AG10803 (cell line): ENCODE results near the gene IRAK2.
"Not testable (repeated sequence)": the region's sequence is repeated elsewhere in the genome, so short reads cannot be mapped to it uniquely, and the experiment has no call there.

Experiments used
- DNase-seq: peaks from one replicate; pipeline ENCODE4 v3.0.0; 2010; ENCODE audit warnings: low read depth
- H3K4me3 ChIP-seq: 2 replicates; pipeline ENCODE4 v1.5.1; 2011; ENCODE audit warnings: mild to moderate bottlenecking, low read length, control low read depth
- CTCF ChIP-seq: conservative IDR thresholded peaks from 2 replicates; pipeline ENCODE4 v1.5.1; 2011; ENCODE audit warnings: mild to moderate bottlenecking, low read length, control low read depth, inconsistent platforms

Gene IRAK2

GRCh38 chr3:10154335-10155122 is 10.2 kb upstream of the IRAK2 start:
- no peak overlapping the region for H3K4me3 ChIP-seq
- no peak for DNase-seq
- no peak for TF ChIP-seq CTCF

GRCh38 chr3:10155123-10155472 is 9.6 kb upstream of the IRAK2 start:
- no peak for DNase-seq
- no peak for TF ChIP-seq CTCF
- no peak overlapping the region for H3K4me3 ChIP-seq

- no peak for TF ChIP-seq CTCF
- no peak overlapping the region for H3K4me3 ChIP-seq
- no peak for DNase-seq
Observed at GRCh38 chr3:10155658-10156057, 9.1 kb upstream of the IRAK2 start.

GRCh38 chr3:10157031-10157430 is 7.7 kb upstream of the IRAK2 start:
- no peak for TF ChIP-seq CTCF
- no peak for DNase-seq

GRCh38 chr3:10158555-10158954 is 6.2 kb upstream of the IRAK2 start:
- not testable (repeated sequence) for DNase-seq, H3K4me3 ChIP-seq

More at GRCh38 chr3:10157031-10157430, 7.7 kb upstream of the IRAK2 start:
- H3K4me3 ChIP-seq = no peak overlapping the region

- peak; percentile 71 for DNase-seq
- no peak overlapping the region for H3K4me3 ChIP-seq
- TF ChIP-seq CTCF = peak; percentile 24; the same call in 1 of the 2 replicates
Observed at GRCh38 chr3:10160346-10160745, 4.4 kb upstream of the IRAK2 start.

GRCh38 chr3:10160925-10161324 is 3.8 kb upstream of the IRAK2 start:
- no peak for TF ChIP-seq CTCF
- DNase-seq = no peak
- H3K4me3 ChIP-seq = no peak overlapping the region
